ENCODE data around the gene ATP6AP2.

ATP6AP2 gene

GRCh38 chrX:40607381-40607780 lies 26.6 kb downstream of the ATP6AP2 start:
- Histone ChIP-seq H3K27ac (ENCODE audit: low read depth, low read length) (no peak overlapping the region), H3K79me2 (ENCODE audit: control insufficient read depth, insufficient read depth, low read length, unreplicated experiment) (no peaks in the 10 kb centered on the region), H2AFZ (ENCODE audit: low read length, unreplicated experiment) (no peak overlapping the region), H3K27me3 (ENCODE audit: insufficient read depth, low read length) (no peaks in the 10 kb centered on the region), H3K4me1 (ENCODE audit: control insufficient read depth, insufficient read depth, low read length, unreplicated experiment) (no peaks in the 10 kb centered on the region), H3K36me3 (ENCODE audit: insufficient read depth, low read length) (no peaks in the 10 kb centered on the region), H3K4me3 (ENCODE audit: low read depth, low read length) (no peak overlapping the region)

DNA sequence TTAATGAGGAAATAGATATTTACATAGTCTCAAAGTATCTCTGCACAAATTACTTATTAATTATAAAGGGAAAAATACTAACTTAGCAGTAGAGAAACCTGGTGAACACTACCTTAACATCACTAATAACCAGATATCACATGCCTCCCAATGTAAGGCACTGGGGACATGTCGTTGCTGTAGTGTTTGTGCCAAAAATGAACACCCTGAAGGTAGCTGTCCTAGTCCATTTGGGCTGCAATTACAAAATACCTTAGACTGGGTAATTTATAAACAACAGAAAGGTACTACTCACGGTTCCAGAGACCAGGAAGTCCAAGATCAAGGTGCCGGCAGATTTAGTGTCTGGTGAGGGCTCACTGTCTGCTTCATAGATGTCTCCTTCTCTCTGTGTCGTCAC lies 31.7 kb downstream of the ATP6AP2 start:
- H3K4me3 ChIP-seq (ENCODE audit: low read depth, low read length) = no peak overlapping the region
- no peaks in the 10 kb centered on the region for H3K4me1 ChIP-seq (ENCODE audit: control insufficient read depth, insufficient read depth, low read length, unreplicated experiment)
- no peaks in the 10 kb centered on the region for H3K27me3 ChIP-seq (ENCODE audit: insufficient read depth, low read length)
- no peak overlapping the region for H3K27ac ChIP-seq (ENCODE audit: low read depth, low read length)
- no peak overlapping the region for H2AFZ ChIP-seq (ENCODE audit: low read length, unreplicated experiment)
- no peaks in the 10 kb centered on the region for H3K79me2 ChIP-seq (ENCODE audit: control insufficient read depth, insufficient read depth, low read length, unreplicated experiment)
- no peaks in the 10 kb centered on the region for H3K36me3 ChIP-seq (ENCODE audit: insufficient read depth, low read length)

- Histone ChIP-seq H3K79me2 (ENCODE audit: control insufficient read depth, insufficient read depth, low read length, unreplicated experiment) (no peaks in the 10 kb centered on the region), H3K27ac (ENCODE audit: low read depth, low read length) (no peak overlapping the region), H3K4me1 (ENCODE audit: control insufficient read depth, insufficient read depth, low read length, unreplicated experiment) (no peaks in the 10 kb centered on the region), H3K4me3 (ENCODE audit: low read depth, low read length) (no peak overlapping the region), H3K27me3 (ENCODE audit: insufficient read depth, low read length) (no peaks in the 10 kb centered on the region), H3K36me3 (ENCODE audit: insufficient read depth, low read length) (no peaks in the 10 kb centered on the region), H2AFZ (ENCODE audit: low read length, unreplicated experiment) (no peak overlapping the region)
Measured at GRCh38 chrX:40615976-40616375, 35.2 kb downstream of the ATP6AP2 start.

GRCh38 chrX:40617566-40617965 lies 36.8 kb downstream of the ATP6AP2 start:
- no peaks in the 10 kb centered on the region for H3K4me1 ChIP-seq (ENCODE audit: control insufficient read depth, insufficient read depth, low read length, unreplicated experiment)
- no peak overlapping the region for H2AFZ ChIP-seq (ENCODE audit: low read length, unreplicated experiment)
- H3K4me3 ChIP-seq (ENCODE audit: low read depth, low read length) = no peak overlapping the region
- H3K79me2 ChIP-seq (ENCODE audit: control insufficient read depth, insufficient read depth, low read length, unreplicated experiment) = no peaks in the 10 kb centered on the region
- H3K27me3 ChIP-seq (ENCODE audit: insufficient read depth, low read length) = no peaks in the 10 kb centered on the region
- H3K27ac ChIP-seq (ENCODE audit: low read depth, low read length) = no peak overlapping the region
- H3K36me3 ChIP-seq (ENCODE audit: insufficient read depth, low read length) = no peaks in the 10 kb centered on the region

GRCh38 chrX:40622479-40623138 lies 41.8 kb downstream of the ATP6AP2 start:
- Histone ChIP-seq H3K36me3 (ENCODE audit: insufficient read depth, low read length) (no peaks in the 10 kb centered on the region), H2AFZ (ENCODE audit: low read length, unreplicated experiment) (no peak overlapping the region), H3K79me2 (ENCODE audit: control insufficient read depth, insufficient read depth, low read length, unreplicated experiment) (no peaks in the 10 kb centered on the region), H3K27me3 (ENCODE audit: insufficient read depth, low read length) (no peaks in the 10 kb centered on the region), H3K4me3 (ENCODE audit: low read depth, low read length) (no peak overlapping the region), H3K27ac (ENCODE audit: low read depth, low read length) (no peak overlapping the region), H3K4me1 (ENCODE audit: control insufficient read depth, insufficient read depth, low read length, unreplicated experiment) (no peaks in the 10 kb centered on the region)

DNA sequence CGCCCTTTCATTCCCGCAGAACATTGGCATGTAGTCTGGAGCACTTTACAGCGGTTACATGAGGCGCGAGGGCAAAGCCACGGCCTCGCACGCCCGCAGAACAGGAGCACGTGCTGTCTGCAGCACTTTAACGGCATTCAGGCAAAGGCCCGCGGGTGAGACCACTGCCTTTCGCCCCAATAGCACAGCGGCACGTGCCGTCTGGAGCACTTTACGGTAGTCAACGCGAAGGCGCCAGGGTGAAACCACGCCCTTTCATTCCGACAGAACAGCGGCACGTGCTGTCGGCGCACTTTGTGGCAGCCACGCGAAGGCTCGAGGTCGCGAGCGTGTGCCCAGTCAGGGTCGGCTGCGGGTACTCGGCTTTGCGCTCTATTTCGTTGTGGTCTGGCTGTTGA lies 42.4 kb downstream of the ATP6AP2 start, which contains the start of gene MPC1L:
Gene MPC1L, plus strand, starts transcription at position 290 of the 398 bp plus-strand sequence. CDS start 138 bp downstream, outside the sequence.
- no peak within 1 kb of the TSS for H3K4me3 ChIP-seq (ENCODE audit: low read depth, low read length)
- H3K4me1 ChIP-seq (ENCODE audit: control insufficient read depth, insufficient read depth, low read length, unreplicated experiment) = no peaks in the 10 kb centered on the region
- H3K27ac ChIP-seq (ENCODE audit: low read depth, low read length) = no peak within 1 kb of the TSS
- no peaks in the 10 kb centered on the region for H3K27me3 ChIP-seq (ENCODE audit: insufficient read depth, low read length)
- no peaks in the 10 kb centered on the region for H3K79me2 ChIP-seq (ENCODE audit: control insufficient read depth, insufficient read depth, low read length, unreplicated experiment)
- no peaks in the 10 kb centered on the region for H3K36me3 ChIP-seq (ENCODE audit: insufficient read depth, low read length)
- H2AFZ ChIP-seq (ENCODE audit: low read length, unreplicated experiment) = no peak within 1 kb of the TSS

- Histone ChIP-seq H3K36me3 (ENCODE audit: insufficient read depth, low read length) (no peaks in the 10 kb centered on the region), H3K27ac (ENCODE audit: low read depth, low read length) (no peak overlapping the region), H2AFZ (ENCODE audit: low read length, unreplicated experiment) (no peak overlapping the region), H3K4me1 (ENCODE audit: control insufficient read depth, insufficient read depth, low read length, unreplicated experiment) (no peaks in the 10 kb centered on the region), H3K4me3 (ENCODE audit: low read depth, low read length) (no peak overlapping the region), H3K27me3 (ENCODE audit: insufficient read depth, low read length) (no peaks in the 10 kb centered on the region), H3K79me2 (ENCODE audit: control insufficient read depth, insufficient read depth, low read length, unreplicated experiment) (no peaks in the 10 kb centered on the region)
Measured at GRCh38 chrX:40623665-40624064, 42.9 kb downstream of the ATP6AP2 start.

DNA sequence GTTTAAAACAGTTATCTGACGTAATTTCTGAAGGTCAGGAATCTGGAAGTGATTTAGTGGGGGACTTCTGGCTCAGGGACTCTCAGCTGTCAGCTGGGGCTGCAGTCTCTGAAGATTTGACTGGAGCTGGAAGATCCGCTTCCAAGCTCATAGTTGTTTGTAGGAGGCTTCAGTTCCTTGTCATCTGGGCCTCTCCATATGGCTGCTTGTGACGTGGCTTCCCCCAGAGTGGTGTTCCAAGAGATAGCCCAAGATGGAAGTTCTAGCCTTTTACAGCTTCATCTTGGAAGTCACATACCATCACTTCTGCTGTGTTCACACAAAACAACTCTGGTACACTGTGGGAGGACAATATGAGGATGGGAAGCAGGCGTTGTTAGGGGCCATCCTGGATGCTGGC lies 44.5 kb downstream of the ATP6AP2 start:
- Histone ChIP-seq H3K4me3 (ENCODE audit: low read depth, low read length) (no peak overlapping the region), H3K27me3 (ENCODE audit: insufficient read depth, low read length) (no peaks in the 10 kb centered on the region), H3K36me3 (ENCODE audit: insufficient read depth, low read length) (no peaks in the 10 kb centered on the region), H2AFZ (ENCODE audit: low read length, unreplicated experiment) (no peak overlapping the region), H3K27ac (ENCODE audit: low read depth, low read length) (no peak overlapping the region), H3K4me1 (ENCODE audit: control insufficient read depth, insufficient read depth, low read length, unreplicated experiment) (no peaks in the 10 kb centered on the region), H3K79me2 (ENCODE audit: control insufficient read depth, insufficient read depth, low read length, unreplicated experiment) (no peaks in the 10 kb centered on the region)

- no peaks in the 10 kb centered on the region for H3K36me3 ChIP-seq (ENCODE audit: insufficient read depth, low read length)
- H3K4me1 ChIP-seq (ENCODE audit: control insufficient read depth, insufficient read depth, low read length, unreplicated experiment) = no peaks in the 10 kb centered on the region
- H3K4me3 ChIP-seq (ENCODE audit: low read depth, low read length) = no peak overlapping the region
- no peaks in the 10 kb centered on the region for H3K79me2 ChIP-seq (ENCODE audit: control insufficient read depth, insufficient read depth, low read length, unreplicated experiment)
- no peak overlapping the region for H3K27ac ChIP-seq (ENCODE audit: low read depth, low read length)
- H2AFZ ChIP-seq (ENCODE audit: low read length, unreplicated experiment) = no peak overlapping the region
- no peaks in the 10 kb centered on the region for H3K27me3 ChIP-seq (ENCODE audit: insufficient read depth, low read length)
Measured at GRCh38 chrX:40628506-40628905, 47.7 kb downstream of the ATP6AP2 start.

DNA sequence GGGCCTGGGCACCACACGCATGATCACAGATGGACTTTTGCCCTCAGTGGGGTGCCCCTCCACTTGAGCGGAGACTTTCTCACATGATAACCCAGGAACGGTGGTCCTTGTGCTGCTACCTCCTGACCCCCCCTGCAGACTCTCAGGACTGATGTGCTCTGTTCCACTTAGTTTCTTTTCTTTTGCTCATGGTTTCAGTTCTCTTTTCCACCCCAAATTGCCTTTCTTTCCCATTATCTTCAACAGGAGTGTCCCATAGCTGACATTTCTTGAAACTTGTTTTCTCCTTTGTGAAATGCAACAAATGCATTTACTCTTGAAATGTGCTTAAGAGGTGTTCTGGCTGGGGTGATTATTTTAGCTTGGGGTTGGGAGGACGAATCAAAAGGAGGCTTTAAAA lies 51.4 kb downstream of the ATP6AP2 start:
- H3K27me3 ChIP-seq (ENCODE audit: insufficient read depth, low read length) = no peaks in the 10 kb centered on the region
- peaks cover 18% of the 10 kb centered on the region; the same call in 1 of the 2 replicates for H3K36me3 ChIP-seq (ENCODE audit: insufficient read depth, low read length)
- no peak overlapping the region for H2AFZ ChIP-seq (ENCODE audit: low read length, unreplicated experiment)
- no peak overlapping the region for H3K27ac ChIP-seq (ENCODE audit: low read depth, low read length)
- no peak overlapping the region for H3K4me3 ChIP-seq (ENCODE audit: low read depth, low read length)
- no peaks in the 10 kb centered on the region for H3K4me1 ChIP-seq (ENCODE audit: control insufficient read depth, insufficient read depth, low read length, unreplicated experiment)
- H3K79me2 ChIP-seq (ENCODE audit: control insufficient read depth, insufficient read depth, low read length, unreplicated experiment) = peaks cover 2% of the 10 kb centered on the region

DNA sequence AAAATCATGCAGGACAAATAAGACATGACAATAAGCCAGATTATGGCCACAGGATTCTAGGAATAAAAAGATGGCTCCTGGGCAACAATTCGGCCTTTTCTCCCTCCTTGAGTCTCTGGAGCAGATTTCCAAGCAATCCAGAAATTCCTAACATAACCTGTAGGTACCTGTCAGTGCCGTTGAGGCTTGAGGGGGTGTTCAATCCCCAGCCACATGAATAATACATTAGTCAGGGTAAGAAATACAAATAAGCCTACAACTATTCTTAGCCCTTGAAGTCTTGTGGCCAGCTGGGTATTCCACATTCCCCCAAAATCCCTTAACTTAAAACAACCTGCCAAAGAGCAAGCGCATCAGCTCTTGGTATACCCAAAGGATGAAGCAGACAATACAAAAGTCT lies 56.9 kb downstream of the ATP6AP2 start:
- no peaks in the 10 kb centered on the region for H3K27me3 ChIP-seq (ENCODE audit: insufficient read depth, low read length)
- H3K27ac ChIP-seq (ENCODE audit: low read depth, low read length) = no peak overlapping the region
- peaks cover 24% of the 10 kb centered on the region; the same call in 1 of the 2 replicates for H3K36me3 ChIP-seq (ENCODE audit: insufficient read depth, low read length)
- H3K4me3 ChIP-seq (ENCODE audit: low read depth, low read length) = no peak overlapping the region
- no peak overlapping the region for H2AFZ ChIP-seq (ENCODE audit: low read length, unreplicated experiment)
- H3K79me2 ChIP-seq (ENCODE audit: control insufficient read depth, insufficient read depth, low read length, unreplicated experiment) = peaks cover 38% of the 10 kb centered on the region
- no peaks in the 10 kb centered on the region for H3K4me1 ChIP-seq (ENCODE audit: control insufficient read depth, insufficient read depth, low read length, unreplicated experiment)

Data from ACC112 (cell line).